GM19372 (cell line): ENCODE data around the gene ST6GAL1.
A peak's percentile ranks its signal among the peaks of the same experiment; 100 is the strongest.
"Not testable (repeated sequence)": the region's sequence is repeated elsewhere in the genome, so short reads cannot be mapped to it uniquely, and the experiment has no call there.

ENCODE experiments used
- ATAC-seq: cut with Tn5 transposase; IDR thresholded peaks from one replicate; pipeline ENCODE4 v1.9.1; 2021; ENCODE audit warnings: mild to moderate bottlenecking, low read depth, moderate library complexity; ENCODE audit not compliant: unreplicated experiment

The ST6GAL1 gene

DNA sequence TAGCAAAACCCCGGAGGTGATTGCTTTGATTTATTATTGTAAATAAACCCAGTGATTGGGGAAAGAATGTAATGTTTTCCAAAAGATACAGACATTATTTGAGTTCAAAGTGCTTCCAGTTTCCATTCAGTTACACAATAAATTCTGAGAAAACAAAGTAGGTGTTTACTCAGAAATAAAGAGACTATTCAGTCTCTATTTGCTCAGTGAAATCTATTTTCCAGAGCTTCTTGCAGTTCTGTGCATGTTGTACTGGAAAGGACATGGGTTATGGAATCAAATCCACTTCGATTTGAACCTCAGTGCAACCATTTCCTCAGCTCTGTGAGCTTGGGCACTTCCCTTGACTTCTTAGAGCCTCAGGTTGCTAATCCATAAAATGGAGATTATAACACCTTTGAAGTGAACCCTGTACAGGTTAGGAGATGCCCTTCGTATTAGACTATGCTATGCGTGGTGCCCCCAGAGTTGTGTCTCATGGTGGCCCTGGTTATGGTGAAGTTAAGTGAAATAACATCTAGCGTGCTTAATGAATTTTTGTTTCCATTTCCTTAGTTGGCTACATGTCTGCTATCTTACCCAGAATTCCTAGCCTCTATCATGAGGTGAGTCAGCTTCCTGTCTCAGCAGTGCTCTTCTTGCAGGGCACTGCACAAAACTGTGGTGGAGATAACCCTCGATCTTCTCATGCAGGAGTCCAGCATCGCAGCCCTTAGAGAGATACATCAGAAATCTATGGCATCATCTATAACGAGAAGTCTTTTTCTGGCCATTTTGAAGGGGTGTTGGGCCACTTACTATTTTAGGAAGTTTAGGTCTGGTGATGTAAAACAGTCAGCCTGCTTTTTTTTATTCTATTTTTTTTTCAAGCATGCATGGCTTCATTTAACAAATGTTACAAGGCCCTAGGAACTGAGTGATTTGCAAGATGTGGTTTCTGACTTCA lies 111.3 kb downstream of the ST6GAL1 start:
- no peak for ATAC-seq

DNA sequence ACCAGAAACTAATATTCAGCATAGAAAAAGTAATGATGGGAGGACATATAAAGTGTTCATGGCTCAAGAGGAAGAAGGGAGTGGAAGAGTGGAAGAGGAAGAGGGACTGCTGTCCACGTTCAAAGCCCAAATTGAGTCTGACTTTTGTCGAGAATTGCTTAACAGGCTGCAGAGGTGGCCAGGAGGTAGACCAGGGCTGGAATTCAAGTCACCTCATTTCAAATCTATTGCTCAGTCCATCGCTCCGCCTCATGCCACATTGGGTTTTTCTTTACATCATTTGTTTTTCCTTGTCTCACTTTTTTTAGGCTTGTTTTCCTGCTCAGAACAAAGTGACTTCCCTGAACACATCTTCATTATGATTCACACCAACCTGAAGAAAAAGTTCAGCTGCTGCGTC lies 112.0 kb downstream of the ST6GAL1 start:
- no peak for ATAC-seq

DNA sequence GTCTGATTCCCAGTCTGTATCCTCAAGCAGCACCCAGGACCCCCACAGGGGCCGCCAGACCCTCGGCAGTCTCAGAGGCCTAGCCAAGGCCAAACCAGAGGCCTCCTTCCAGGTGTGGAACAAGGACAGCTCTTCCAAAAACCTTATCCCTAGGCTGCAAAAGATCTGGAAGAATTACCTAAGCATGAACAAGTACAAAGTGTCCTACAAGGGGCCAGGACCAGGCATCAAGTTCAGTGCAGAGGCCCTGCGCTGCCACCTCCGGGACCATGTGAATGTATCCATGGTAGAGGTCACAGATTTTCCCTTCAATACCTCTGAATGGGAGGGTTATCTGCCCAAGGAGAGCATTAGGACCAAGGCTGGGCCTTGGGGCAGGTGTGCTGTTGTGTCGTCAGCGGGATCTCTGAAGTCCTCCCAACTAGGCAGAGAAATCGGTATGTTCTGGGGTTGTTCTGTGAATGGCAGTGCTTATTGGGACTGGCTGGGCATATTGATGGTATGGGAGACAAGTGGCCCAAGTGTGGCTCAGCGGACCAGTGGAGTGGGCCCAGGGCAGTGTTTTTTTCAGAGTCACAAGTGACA lies 112.6 kb downstream of the ST6GAL1 start:
- no peak for ATAC-seq

DNA sequence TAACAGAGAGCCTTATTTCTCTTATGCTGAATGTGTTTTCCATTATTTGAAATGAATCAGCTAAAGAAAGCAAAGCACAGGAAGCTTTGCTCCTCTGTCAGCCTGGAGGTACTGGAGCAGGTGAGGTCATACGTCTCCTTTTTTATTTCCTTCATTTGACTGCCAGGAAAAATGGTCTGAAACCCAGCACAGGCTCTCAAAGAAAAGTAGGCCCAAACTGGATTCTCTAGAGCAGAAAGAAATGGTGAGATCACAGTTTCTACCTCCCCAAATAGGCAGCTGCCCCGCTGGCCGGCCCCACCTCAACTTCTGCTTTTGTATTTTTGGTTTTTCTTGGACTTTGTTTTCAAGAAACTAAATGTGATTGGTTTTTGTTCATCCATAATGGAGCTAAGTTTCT lies 113.9 kb downstream of the ST6GAL1 start:
- peak; percentile 58 for ATAC-seq

DNA sequence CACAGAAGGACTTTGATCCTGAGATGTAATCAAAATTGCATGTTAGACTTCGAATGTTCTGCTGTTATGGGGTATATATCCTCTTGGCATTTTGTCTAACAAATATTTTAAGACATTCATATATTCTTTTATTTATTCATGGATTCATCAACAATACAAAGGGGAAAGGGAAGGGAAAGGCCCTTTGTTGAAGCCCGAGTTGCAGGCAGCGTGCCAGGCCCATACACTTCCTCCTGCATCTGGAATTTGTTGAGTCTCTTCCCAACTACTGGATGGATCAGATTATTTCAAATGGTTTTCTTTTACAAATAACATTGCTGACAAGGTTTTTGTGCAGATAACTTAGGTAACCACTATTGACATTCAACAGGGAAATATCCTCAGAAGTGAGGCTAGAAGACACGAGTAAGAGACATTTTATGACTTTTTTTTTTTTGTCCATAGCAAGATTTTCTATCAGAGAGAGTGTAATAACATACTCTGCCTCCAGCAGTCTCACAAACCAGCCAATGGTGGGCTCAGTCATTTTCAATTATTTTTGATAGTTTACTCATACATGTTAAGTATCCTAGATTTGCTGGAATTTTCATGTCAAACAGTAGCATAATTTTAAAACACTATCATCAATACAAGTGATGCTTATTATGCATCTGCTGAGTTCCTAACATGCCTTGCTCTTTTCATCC lies 114.7 kb downstream of the ST6GAL1 start:
- ATAC-seq, result no peak

DNA sequence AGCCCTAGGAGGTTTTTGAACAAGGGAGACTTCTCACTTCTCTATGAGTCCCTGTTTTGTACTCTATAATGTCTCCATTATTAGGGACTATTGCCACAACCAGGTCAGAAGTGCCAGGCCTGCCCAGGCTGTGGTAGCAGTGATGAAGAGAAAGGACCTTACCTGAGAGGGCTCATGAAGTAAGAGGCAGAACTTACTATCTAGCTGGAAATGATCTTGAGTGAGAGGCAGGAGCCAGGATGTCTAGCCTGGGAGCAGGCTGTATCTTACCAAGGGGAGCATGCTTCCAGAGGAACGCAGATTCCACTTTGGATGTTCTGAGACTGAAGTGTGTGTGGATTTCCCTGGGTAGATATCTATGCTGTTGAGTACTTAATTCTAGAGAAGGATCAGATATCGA lies 115.7 kb downstream of the ST6GAL1 start:
- ATAC-seq, result no peak

DNA sequence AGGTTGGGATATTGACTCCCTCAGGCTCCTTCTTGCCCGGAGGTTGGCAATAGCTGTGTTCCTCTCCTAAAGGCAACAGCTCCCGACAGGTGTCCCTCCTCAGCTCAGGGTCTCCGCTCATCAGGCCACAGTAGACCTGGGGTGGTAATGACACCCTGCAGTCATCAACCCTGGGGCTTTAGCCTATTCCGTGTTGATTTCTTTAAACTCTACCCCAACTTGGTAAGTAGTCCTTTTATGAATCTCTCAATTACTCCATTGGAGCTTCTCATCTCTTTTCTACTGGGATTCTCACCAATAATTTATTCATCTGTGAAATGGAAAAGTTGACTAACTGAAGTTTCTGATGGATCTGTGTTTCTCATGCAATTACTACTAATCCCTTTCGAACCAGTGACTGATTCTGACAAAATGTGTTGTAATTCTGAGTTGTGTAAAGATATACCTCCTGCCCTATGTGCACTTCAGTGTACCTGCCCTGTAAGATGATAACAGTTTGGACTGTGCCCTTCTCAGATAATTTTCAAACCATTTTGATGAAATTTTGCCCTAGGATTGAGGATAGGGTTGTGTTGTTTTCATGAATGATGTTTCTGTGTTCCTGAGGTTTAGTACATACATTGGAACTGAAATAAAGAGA lies 119.3 kb downstream of the ST6GAL1 start:
- ATAC-seq, result no peak

DNA sequence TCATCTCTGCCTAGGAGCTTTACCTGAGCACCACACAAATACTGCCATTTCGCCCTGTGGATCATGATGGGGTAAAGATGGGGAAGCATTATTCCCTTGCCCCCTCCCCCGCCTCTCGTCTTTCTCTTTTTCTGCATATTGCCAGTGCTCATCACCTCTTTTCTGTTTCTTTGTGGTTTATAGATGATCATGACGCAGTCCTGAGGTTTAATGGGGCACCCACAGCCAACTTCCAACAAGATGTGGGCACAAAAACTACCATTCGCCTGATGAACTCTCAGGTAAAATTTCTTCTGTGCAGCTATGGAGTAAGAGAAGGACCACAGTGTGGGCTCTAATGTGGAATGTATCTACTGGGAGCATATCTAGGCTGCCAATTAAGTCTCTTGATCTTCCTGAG lies 120.7 kb downstream of the ST6GAL1 start:
- ATAC-seq, result no peak

DNA sequence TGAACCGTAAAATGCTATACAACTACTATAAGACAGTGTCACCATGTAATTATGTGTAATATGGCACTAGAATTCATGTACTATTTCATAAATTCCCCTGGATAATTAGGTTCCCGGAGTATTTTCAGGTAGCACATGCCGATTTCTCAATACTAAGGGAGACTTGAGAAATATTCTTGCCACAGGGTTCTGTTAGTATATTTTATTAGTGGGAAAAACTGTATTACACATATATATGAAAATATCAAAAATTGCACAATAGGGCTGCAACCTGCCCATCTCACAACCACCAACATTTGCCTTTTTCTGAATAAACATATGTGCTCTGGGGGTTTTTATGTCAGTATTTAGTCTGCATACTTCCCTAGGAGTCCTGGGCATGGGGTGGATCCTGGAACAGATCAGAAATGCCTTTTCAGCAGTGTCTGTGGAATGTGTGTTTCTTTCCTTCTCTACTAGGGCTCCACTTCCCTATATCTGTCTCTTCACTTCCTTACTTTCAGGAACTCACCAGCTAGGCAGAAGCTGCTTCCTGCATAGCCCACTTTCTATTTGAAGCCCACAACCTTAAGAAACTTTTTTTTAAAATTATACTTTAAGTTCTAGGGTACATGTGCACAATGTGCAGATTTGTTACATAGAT lies 121.5 kb downstream of the ST6GAL1 start:
- ATAC-seq, result no peak

DNA sequence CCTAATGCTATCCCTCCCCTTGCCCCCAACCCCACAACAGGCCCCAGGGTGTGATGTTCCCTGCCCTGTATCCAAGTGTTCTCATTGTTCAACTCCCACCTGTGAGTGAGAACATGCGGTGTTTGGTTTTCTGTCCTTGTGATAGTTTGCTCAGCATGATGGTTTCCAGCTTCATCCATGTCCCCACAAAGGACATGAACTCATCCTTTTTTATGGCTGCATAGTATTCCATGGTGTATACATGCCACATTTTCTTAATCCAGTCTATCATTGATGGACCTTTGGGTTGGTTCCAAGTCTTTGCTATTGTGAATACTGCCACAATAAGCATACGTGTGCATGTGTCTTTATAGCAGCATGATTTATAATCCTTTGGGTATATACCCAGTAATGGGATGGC lies 122.1 kb downstream of the ST6GAL1 start:
- not testable (repeated sequence) for ATAC-seq

DNA sequence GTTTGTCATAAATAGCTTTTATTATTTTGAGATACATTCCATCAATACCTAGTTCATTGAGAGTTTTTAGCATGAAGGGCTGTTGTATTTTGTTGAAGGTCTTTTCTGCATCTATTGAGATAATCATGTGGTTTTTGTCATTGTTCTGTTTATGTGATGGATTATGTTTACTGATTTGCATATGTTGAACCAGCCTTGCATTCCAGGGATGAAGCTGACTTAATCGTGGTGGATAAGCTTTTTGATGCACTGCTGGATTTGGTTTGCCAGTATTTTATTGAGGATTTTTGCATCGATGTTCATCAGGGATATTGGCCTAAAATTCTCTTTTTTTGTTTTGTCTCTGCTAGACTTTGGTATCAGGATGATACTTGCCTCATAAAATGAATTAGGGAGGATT lies 124.1 kb downstream of the ST6GAL1 start:
- not testable (repeated sequence) for ATAC-seq

DNA sequence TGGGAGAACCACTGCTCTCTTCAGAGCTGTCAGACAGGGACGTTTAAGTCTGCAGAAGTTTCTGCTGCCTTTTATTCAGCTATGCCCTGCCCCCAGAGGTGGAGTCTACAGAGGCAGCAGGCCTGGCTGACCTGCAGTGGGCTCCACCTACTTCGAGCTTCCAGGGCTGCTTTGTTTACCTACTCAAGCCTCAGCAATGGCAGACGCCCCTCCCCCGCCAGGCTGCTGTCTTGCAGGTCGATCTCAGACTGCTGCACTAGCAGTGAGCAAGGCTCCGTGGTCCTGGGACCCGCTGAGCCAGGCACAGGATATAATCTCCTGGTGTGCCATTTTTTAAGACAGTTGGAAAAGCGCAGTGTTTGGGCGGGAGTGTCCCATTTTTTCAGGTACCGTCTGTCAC lies 127.5 kb downstream of the ST6GAL1 start:
- ATAC-seq, result not testable (repeated sequence)

DNA sequence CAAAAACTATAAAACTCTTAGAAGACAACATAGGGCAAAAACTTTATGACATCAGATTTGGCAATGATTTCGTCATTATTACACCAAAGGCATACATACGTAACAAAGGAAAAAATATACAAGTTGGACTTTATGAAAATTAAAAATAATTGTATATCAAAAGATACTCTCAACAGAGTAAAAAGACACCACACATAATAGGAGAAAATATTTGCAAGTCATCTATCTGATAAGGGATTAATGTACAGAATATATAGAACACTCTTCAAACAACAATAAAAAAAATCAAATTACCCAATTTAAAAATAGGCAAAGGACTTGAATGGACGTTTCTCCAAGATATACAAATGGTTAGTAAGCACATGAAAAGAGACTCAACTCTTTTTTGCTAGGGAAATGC lies 131.4 kb downstream of the ST6GAL1 start:
- ATAC-seq, result no peak

DNA sequence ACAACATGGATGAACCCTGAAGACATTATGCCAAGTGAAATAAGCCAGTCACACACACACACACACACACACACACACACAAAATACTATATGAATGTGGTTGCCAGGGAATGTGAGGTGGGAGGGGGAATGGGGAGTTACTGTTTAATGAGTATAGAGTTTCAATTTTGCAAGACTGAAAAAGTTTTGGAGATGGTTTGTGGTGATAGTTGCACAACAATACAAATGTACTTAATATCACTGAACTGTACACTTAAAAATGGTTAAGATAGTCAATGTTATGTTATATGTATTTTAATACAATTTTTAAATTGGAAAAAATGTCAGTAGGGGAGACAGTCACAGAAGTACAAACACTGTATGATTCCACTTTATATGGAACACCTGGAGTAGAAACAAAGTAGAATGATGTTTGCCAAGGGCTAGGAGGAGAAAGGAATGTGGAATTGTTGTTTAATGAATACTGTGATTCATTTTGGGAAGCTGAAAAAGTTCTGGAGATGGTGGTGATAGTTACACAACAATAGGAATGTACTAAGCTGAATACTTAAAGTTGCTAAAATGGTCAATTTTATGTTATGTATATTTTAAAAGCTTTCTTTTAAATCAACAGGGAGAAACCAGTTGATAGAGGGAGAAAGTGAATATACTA lies 132.3 kb downstream of the ST6GAL1 start:
- ATAC-seq, result no peak

DNA sequence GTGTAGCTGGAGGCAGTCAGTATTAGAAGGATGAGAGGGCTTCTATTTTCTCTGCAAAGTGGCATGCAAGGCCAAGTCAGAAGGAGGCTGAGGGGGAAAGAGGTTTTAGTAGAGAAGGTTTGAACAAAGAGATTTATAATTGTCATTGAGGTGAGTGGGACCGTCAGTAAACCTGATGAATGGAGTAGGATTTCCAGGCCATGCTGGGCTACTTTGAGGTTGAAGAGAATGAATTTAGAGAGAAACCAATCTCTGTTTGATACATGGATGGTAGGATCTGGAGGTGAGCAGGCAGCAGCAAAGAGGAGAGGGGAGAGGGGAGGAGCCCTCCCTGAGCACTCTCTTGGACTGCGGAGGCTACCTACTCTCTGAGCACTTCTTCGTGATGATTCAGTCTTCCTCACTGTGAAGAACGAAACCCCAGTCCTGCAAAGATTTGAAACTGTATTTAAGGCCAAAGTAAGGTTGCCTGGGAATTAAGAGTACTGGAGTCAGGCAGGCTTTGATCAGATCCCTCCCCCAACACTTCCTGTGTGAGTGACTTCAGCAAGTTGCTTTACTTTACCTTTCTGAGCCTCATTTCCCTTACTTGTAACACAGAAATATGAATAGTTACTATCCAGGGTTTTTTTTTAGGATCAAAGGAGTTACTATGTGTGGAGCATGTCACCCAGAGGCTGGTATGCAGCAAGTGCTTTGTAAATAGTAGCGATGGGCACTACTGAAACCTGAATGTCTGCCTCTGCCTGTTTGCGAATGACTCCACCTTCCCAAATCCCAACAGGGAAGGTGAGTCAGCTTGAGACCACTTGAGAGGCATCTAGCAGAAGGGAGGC lies 133.2 kb downstream of the ST6GAL1 start:
- no peak for ATAC-seq

DNA sequence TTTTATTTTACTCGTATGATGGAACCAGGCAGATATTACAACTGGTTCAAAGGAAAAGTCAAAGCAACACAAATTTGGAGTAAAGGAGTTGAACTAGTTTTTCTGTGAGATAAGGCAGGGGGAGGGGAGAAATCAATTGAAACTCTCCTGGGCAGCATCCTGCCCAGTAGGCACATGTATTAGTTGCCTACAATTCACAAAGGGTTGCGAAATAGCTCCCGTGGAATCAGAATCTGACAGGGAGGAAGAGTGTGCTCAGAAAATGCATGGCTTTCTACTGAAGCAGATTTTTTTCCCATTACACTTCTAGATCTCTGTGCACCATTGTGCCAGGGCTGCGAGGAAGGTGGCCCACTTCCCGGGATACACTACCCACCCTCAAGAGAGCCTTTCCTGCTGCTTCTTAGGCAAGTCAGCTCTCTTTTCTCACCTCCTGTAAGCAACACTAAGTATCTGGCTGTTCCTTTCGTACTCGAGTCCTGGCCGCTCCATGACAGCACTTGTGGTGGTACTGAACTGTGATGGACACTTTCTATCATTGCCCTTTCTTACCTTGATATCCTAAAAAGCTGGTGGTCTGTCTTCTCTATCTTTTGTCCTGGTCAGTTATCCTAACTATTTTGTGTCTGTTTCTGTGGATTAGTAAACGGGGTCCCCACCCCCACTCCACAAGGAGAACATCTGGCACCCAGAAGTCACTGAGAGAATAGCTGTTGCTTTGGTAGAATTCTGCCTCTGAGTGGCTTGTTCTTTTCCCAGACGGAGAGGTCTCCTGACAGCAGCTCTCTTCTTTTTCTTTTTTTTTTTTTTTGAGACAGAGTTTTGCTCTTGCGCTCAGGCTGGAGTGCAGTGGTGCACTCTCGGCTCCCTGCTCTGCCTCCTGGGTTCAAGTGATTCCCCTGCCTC lies 134.1 kb downstream of the ST6GAL1 start:
- ATAC-seq, result no peak

DNA sequence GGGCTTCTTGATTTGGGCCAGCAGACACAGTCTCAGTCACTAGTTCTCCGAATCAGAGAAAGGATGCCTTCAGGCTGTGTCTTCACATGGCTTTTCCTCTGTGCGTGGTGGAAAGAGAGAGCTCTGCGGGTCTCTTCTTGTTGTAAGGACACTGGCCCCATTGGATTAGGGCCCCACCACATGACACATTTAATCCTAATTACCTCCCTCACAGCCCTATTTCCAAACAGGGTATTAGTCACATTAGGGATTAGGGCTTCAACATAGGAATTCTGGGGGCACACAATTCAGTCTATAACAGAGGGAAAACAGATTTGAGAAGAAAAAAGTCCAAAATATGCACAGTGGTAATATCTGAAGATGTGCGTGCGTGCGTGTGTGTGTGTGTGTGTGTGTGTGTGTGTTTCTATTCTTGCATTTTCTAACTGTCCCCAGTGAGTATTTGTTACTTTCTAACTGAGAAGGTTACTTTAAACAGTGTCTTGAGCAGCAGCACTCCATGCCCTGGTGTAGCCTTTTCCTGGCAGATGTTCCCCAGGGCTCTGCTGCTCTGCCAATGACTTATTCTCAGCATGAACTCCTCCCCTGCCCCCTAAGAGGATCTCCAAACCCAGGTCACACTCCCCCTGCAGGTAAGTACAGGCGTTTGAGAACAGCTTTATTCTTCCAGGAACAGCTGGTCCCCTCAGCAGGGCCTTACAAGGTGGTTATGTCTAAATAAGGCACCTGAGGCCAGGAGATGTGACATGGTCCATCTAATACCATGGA lies 136.1 kb downstream of the ST6GAL1 start:
- peak; percentile 32 for ATAC-seq
